B cell (primary cell): ENCODE results near the gene WNK2. TPM values are rescaled to one million over a fixed set of nuclear protein-coding genes. Genes with fewer than 3 reads are reported as not detected.

Source experiments
- ATAC-seq: fragments of 200-7000 bp; cut with Tn5 transposase; one replicate; pipeline ENCODE4 v1.10.0; 2021; ENCODE audit warnings: low read depth, mild to moderate bottlenecking, moderate number of reproducible peaks, moderate library complexity
- CTCF ChIA-PET: fragments of 350-600 bp; sonication (Branson Sonifier 250); formaldehyde crosslinking; loops from one replicate; lab custom pipeline; 2021; ENCODE audit warnings: antibody characterized with exemption, inconsistent platforms; lab: Charles Lee
- POLR2A ChIA-PET: fragments of 350-600 bp; sonication (Branson Sonifier 250); formaldehyde crosslinking; loops from one replicate; lab custom pipeline; 2021; ENCODE audit warnings: antibody characterized with exemption; lab: Charles Lee
- DNase-seq: peaks from one replicate; pipeline ENCODE4 v3.0.0; 2013
- H2AFZ ChIP-seq: 2 replicates; pipeline ENCODE4 v1.6.1; 2012; ENCODE audit warnings: mild to moderate bottlenecking, low read depth, low read length; ENCODE audit not compliant: insufficient read depth, poor library complexity, severe bottlenecking
- H3K27ac ChIP-seq, 2 donors: 1 replicate in 1 of 2; 2 replicates in 1 of 2; pipeline ENCODE4 v1.5.1; 2012 to 2013; ENCODE audit warnings: low read length in 2 of 2, mild to moderate bottlenecking in 2 of 2, moderate library complexity in 1 of 2
- H3K27me3 ChIP-seq, 4 experiments: fragments of 200-600 bp in 1 of 4; sonication (generic) in 1 of 4; replicated peaks in 1 of 4; 1 replicate in 2 of 4; 2 replicates in 2 of 4; pipeline versions ENCODE4 v1.6.1 to v1.7.0; 2013 to 2016; ENCODE audit warnings: low read length in 3 of 4, mild to moderate bottlenecking in 2 of 4, mixed read lengths in 1 of 4, moderate library complexity in 1 of 4; ENCODE audit not compliant: insufficient read depth in 4 of 4, control insufficient read depth in 3 of 4; ENCODE audit errors: control extremely low read depth in 1 of 4
- H3K36me3 ChIP-seq, 2 experiments: replicated peaks in 1 of 2; 1 replicate in 1 of 2; 2 replicates in 1 of 2; pipeline versions ENCODE4 v1.6.1 to v1.7.1; 2013; ENCODE audit warnings: low read length in 1 of 2; ENCODE audit not compliant: insufficient read depth in 2 of 2, control insufficient read depth in 1 of 2; ENCODE audit errors: control extremely low read depth in 1 of 2, extremely low read depth in 1 of 2
- H3K4me1 ChIP-seq, 2 donors: fragments of 200-600 bp in 1 of 2; sonication (generic) in 1 of 2; 1 replicate in 1 of 2; 2 replicates in 1 of 2; pipeline versions ENCODE4 v1.5.1 to v1.6.1; 2013 to 2017; ENCODE audit warnings: low read length in 2 of 2; ENCODE audit not compliant: control insufficient read depth in 2 of 2, insufficient read depth in 2 of 2
- H3K4me2 ChIP-seq: replicated peaks from 2 replicates; pipeline ENCODE3; 2012; ENCODE audit warnings: mild to moderate bottlenecking, low read depth, low read length; ENCODE audit not compliant: poor library complexity, severe bottlenecking
- H3K4me3 ChIP-seq, 5 experiments: fragments of 200-600 bp in 1 of 5; sonication (generic) in 1 of 5; 1 replicate in 3 of 5; 2 replicates in 2 of 5; pipeline versions ENCODE4 v1.5.1 to v1.7.0; 2011 to 2016; ENCODE audit warnings: low read length in 4 of 5, mild to moderate bottlenecking in 4 of 5, low read depth in 2 of 5, control low read depth in 1 of 5, moderate library complexity in 1 of 5; ENCODE audit not compliant: insufficient read depth in 1 of 5; ENCODE audit errors: control extremely low read depth in 1 of 5, extremely low read depth in 1 of 5
- H3K79me2 ChIP-seq: fragments of 200-600 bp; sonication (generic); one replicate; pipeline ENCODE4 v1.6.0; 2016; ENCODE audit warnings: low read length; ENCODE audit not compliant: control insufficient read depth, insufficient read depth
- H3K9ac ChIP-seq: fragments of 200-600 bp; sonication (generic); 2 replicates; pipeline ENCODE4 v1.6.1; 2017; ENCODE audit warnings: mild to moderate bottlenecking, low read length, moderate library complexity
- H3K9me3 ChIP-seq, 3 donors: one replicate each; pipeline versions ENCODE4 v1.6.1 to v1.7.1; 2013; ENCODE audit warnings: low read length in 2 of 3; ENCODE audit not compliant: control insufficient read depth in 2 of 3, insufficient read depth in 1 of 3; ENCODE audit errors: control extremely low read depth in 1 of 3
- H4K20me1 ChIP-seq: 2 replicates; pipeline ENCODE4 v1.6.0; 2012; ENCODE audit warnings: mild to moderate bottlenecking, low read length; ENCODE audit not compliant: insufficient read depth, control insufficient read depth, poor library complexity, severe bottlenecking
- H3K27ac Mint-ChIP-seq: one replicate; pipeline ENCODE4 v1.8.0; 2021; ENCODE audit warnings: mixed read lengths
- H3K27me3 Mint-ChIP-seq: one replicate; pipeline ENCODE4 v1.8.0; 2021; ENCODE audit warnings: mixed read lengths
- H3K4me1 Mint-ChIP-seq: one replicate; pipeline ENCODE4 v1.8.0; 2021; ENCODE audit warnings: mixed read lengths
- H3K4me3 Mint-ChIP-seq: one replicate; pipeline ENCODE4 v1.8.0; 2021; ENCODE audit warnings: mixed read lengths
- H3K9me3 Mint-ChIP-seq: one replicate; pipeline ENCODE4 v1.8.0; 2022; ENCODE audit warnings: mixed read lengths; ENCODE audit not compliant: insufficient read depth
- CTCF ChIP-seq: fragments of 200-600 bp; IDR thresholded peaks from one replicate; pipeline ENCODE4 v1.8.0; 2022; ENCODE audit warnings: antibody characterized with exemption, mild to moderate bottlenecking
- EZH2 ChIP-seq: IDR thresholded peaks from 2 replicates; pipeline ENCODE4 v1.6.1; 2012; ENCODE audit warnings: borderline replicate concordance, low read depth, mild to moderate bottlenecking, moderate library complexity, low read length; ENCODE audit not compliant: insufficient read depth, poor library complexity, severe bottlenecking
- WGBS: methylation state at CpG from one replicate; pipeline ENCODE4 v1.1.5; 2013; ENCODE audit warnings: missing lambda C conversion rate; ENCODE audit not compliant: insufficient coverage; 5-methylcytosine and 5-hydroxymethylcytosine counted together
- intact Hi-C: fragments of 100-400 bp; cut with micrococcal nuclease; formaldehyde crosslinking; loops from one replicate; pipeline ENCODE4 v1.10.0; 2022
- polyA plus RNA-seq: library from polyadenylated mRNA; depleted of rRNA; stranded (reverse); fragments of >200 nt; gene quantifications from 2 replicates; pipeline ENCODE4 v1.2.3, GENCODE V29; 2012
- total RNA-seq, 2 donors: library from RNA; stranded (reverse); fragments of 120-200 nt in 1 of 2; gene quantifications; 1 replicate in 1 of 2; 2 replicates in 1 of 2; pipeline versions ENCODE4 v1.2.3 to v1.2.4, GENCODE V29; 2013 to 2022

The WNK2 gene
- total and polyA plus RNA-seq, 2 donors (not counting 1 experiment from before 2014, with no cell fraction given), result 0.49 TPM; not detected in 1

- Histone ChIP-seq H3K27ac (no peak overlapping the region), H2AFZ (no peak overlapping the region), H3K79me2 (no peaks in the 10 kb centered on the region), H3K36me3 (no peaks in the 10 kb centered on the region), H4K20me1 (no peaks in the 10 kb centered on the region), H3K9ac (no peak overlapping the region), H3K4me2 (no peak overlapping the region), H3K4me1 (no peaks in the 10 kb centered on the region), H3K4me3 (no peak overlapping the region), H3K27me3 (peaks cover 0 to 2% (median 0%) of the 10 kb centered on the region in 4 experiments), H3K9me3 (no peaks in the 10 kb centered on the region)
- DNase-seq (no peak), ATAC-seq (no peak)
- WGBS, result 83% methylated on average over 12 of the region's 12 CpGs
- H3K27ac Mint-ChIP-seq, result no peak overlapping the region
- CTCF ChIA-PET, result no interaction called here
- H3K4me1 Mint-ChIP-seq, result no peaks in the 10 kb centered on the region
- no peak overlapping the region for H3K4me3 Mint-ChIP-seq
- no peaks in the 10 kb centered on the region for H3K9me3 Mint-ChIP-seq
- H3K27me3 Mint-ChIP-seq, result no peaks in the 10 kb centered on the region
- intact Hi-C loops, result no loop called here
- POLR2A ChIA-PET, result no interaction called here
- TF ChIP-seq EZH2 (no peak), CTCF (no peak)
Observed at GRCh38 chr9:93257808-93258331, 73.9 kb downstream of the WNK2 start.

- Histone ChIP-seq H3K4me2 (no peak overlapping the region), H3K4me1 (no peaks in the 10 kb centered on the region), H2AFZ (no peak overlapping the region), H3K9me3 (no peaks in the 10 kb centered on the region), H3K4me3 (no peak overlapping the region), H3K36me3 (no peaks in the 10 kb centered on the region), H3K9ac (no peak overlapping the region), H3K27me3 (peaks cover 0 to 2% (median 0%) of the 10 kb centered on the region in 4 experiments), H3K27ac (no peak overlapping the region), H4K20me1 (no peaks in the 10 kb centered on the region), H3K79me2 (no peaks in the 10 kb centered on the region)
- ChIA-PET CTCF (no interaction called here), POLR2A (no interaction called here)
- ATAC-seq (no peak), DNase-seq (no peak)
- intact Hi-C loops, result no loop called here
- no peaks in the 10 kb centered on the region for H3K4me1 Mint-ChIP-seq
- no peaks in the 10 kb centered on the region for H3K27me3 Mint-ChIP-seq
- WGBS, result 95% methylated on average over 4 of the region's 4 CpGs
- TF ChIP-seq CTCF (no peak), EZH2 (no peak)
- no peak overlapping the region for H3K27ac Mint-ChIP-seq
- no peaks in the 10 kb centered on the region for H3K9me3 Mint-ChIP-seq
- H3K4me3 Mint-ChIP-seq, result no peak overlapping the region
Observed at GRCh38 chr9:93258419-93258817, 74.5 kb downstream of the WNK2 start.
